ENCODE data around the gene FAM240B.

The FAM240B gene

DNA sequence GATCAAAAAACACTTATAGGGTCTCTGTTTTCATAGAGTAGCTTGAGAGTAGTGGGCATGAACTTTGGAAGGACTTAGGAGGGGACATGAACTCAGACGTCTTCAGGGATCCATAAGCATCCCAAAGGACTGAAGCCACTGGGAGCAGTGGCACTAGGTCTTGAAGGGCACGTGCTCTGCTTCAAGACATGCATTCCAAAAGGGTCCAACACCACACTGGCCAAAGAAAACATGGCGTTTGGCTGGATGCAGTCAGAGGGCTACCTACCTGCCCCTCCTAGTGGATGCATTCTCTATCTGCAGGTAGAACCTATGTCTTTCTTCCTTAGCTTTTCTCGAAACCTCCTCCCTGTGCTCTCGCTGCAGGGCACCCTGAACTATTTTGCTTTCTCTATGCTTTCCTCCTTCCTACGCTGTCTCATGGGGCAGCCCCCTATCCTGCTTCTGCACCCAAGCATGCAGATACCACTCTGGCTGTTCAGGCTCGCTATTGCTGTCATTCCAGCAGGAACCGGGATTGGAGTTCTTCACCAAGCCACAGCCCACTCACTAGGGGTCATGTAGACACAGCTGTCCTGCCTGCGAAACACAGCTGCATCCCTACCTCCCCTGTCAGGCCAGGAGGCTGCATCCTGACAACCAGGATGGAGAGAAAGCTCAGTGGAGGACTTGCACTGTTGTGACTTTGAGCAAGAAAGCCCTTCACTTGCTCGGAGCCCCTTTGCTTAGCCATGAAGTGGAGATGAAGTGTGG is 11.9 kb downstream of the FAM240B start:
- TF ChIP-seq, protein P1, sequence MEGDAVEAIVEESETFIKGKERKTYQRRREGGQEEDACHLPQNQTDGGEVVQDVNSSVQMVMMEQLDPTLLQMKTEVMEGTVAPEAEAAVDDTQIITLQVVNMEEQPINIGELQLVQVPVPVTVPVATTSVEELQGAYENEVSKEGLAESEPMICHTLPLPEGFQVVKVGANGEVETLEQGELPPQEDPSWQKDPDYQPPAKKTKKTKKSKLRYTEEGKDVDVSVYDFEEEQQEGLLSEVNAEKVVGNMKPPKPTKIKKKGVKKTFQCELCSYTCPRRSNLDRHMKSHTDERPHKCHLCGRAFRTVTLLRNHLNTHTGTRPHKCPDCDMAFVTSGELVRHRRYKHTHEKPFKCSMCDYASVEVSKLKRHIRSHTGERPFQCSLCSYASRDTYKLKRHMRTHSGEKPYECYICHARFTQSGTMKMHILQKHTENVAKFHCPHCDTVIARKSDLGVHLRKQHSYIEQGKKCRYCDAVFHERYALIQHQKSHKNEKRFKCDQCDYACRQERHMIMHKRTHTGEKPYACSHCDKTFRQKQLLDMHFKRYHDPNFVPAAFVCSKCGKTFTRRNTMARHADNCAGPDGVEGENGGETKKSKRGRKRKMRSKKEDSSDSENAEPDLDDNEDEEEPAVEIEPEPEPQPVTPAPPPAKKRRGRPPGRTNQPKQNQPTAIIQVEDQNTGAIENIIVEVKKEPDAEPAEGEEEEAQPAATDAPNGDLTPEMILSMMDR (IDR thresholded peaks at IDR 0.05; ENCODE audit: control insufficient read depth, insufficient read depth, low read depth, low read length, missing control alignments), result no peak
- no peak for DNase-seq (ENCODE audit: low read depth)
- H3K4me3 ChIP-seq (ENCODE audit: control insufficient read depth, low read depth, low read length), result no peak overlapping the region

DNA sequence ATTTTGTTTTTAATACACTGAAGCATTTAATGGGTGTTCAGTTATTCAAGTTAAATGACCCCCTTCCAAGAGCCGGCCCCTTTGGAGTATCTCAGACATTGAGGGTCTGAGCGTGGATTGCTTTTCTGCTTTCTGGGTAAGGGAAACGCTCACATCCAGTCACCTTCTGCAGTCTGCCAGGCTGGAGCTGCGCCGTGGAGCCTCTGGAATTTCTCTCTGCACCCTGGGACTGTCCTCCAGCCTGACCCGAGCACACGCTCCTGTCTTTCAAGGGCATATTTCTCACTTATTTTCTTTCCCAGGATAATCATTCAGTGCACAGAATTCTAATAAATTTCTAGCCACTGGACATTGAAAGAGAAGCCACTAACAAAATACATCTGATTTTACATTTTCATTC is 13.4 kb downstream of the FAM240B start:
- TF ChIP-seq, protein P1 (IDR thresholded peaks at IDR 0.05; ENCODE audit: control insufficient read depth, insufficient read depth, low read depth, low read length, missing control alignments), result no peak
- no peak for DNase-seq (ENCODE audit: low read depth)
- H3K4me3 ChIP-seq (ENCODE audit: control insufficient read depth, low read depth, low read length), result no peak overlapping the region

DNA sequence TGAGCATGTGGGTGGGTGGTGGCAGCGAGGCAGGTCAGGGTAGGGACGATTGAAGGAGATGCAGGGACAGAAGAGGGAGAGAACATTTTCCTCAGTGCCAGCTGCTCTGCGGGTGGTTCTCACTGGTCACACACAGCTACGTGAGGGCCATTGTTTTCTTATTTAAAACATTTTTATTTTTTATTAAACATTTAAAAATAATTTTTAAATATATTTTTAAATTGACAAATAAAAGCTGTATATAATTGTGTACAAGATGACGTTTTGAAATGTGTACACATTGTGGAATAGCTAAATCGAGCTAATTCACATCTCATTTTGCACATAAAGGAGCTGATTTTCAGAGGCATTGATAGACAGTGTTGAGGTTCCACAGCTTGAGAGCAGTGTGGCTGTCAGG is 14.0 kb downstream of the FAM240B start:
- no peak overlapping the region for H3K4me3 ChIP-seq (ENCODE audit: control insufficient read depth, low read depth, low read length)
- TF ChIP-seq, protein P1 (IDR thresholded peaks at IDR 0.05; ENCODE audit: control insufficient read depth, insufficient read depth, low read depth, low read length, missing control alignments), result no peak
- DNase-seq (ENCODE audit: low read depth), result no peak

DNA sequence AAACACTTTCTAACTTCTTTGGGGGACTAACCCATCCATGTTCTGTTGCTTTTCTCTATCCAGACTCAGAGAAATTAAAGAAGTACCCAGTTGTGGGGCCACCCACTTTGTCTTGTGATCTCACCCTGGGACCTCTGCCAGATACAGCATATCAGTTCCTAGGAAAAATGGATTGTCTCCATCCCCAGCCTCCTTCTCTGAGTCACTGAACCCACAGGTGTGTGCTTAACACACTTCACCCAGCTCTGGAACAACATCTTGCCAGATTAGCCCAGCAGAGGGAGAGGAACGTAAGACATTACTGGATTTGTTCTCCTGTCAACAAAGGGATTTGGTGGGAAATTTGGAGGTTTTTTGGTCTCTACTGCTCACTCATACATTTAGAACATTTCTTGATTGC is 19.2 kb downstream of the FAM240B start:
- no peak for DNase-seq (ENCODE audit: low read depth)
- no peak overlapping the region for H3K4me3 ChIP-seq (ENCODE audit: control insufficient read depth, low read depth, low read length)
- TF ChIP-seq, protein P1 (IDR thresholded peaks at IDR 0.05; ENCODE audit: control insufficient read depth, insufficient read depth, low read depth, low read length, missing control alignments), result no peak

DNA sequence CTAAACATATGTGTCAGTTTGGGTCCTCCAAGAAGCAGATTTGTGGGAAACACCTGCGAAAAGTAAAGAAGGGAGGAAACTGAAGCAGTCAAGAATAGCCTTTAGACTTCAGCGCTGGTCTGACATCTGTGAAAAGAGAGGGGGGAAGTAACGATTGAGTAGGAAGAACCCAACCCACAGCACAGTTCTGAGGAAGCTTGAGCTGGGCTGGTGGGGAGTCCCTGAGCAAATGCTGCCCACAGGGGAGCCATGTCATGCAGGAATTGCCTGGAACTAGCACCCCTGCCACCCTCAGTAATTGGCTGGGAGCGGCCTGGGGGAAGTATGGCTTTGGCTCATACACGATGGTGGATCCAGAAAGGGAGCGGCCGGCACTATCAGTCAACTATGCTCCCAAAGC is 20.6 kb downstream of the FAM240B start:
- no peak for DNase-seq (ENCODE audit: low read depth)
- TF ChIP-seq, protein P1 (IDR thresholded peaks at IDR 0.05; ENCODE audit: control insufficient read depth, insufficient read depth, low read depth, low read length, missing control alignments), result no peak
- H3K4me3 ChIP-seq (ENCODE audit: control insufficient read depth, low read depth, low read length), result no peak overlapping the region

DNA sequence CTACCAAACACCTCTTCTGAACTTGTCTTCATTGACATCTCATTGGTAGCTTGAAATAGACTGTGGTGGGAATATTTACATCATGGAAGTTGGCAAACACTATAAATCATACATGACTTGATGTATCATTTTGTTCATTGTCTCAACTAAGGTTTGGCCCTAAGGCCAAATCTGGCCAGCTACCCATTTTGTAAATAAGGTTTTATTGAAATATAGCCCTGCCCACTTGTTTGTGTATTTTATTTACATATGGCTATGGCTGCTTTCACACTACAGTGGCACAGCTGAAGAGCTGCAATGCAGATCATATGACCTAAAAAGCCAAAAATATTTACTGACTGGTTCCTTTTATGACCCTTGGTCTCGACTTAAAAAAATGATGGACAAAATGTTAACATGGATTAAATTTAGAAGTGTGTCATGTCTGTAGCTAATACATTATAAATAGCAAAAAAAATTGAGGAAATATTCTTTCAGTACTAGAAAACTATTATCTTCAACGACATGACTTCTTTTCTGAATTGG is 22.1 kb downstream of the FAM240B start:
- TF ChIP-seq, protein P1 (IDR thresholded peaks at IDR 0.05; ENCODE audit: control insufficient read depth, insufficient read depth, low read depth, low read length, missing control alignments), result no peak
- DNase-seq (ENCODE audit: low read depth), result no peak
- H3K4me3 ChIP-seq (ENCODE audit: control insufficient read depth, low read depth, low read length), result no peak overlapping the region
